Epithelial cell of prostate (primary cell): Measurements from ENCODE around the gene ALKBH3.

Source experiments
- DNase-seq: peaks from one replicate; pipeline ENCODE4 v3.0.0-alpha.2; 2011; ENCODE audit warnings: low read depth, low spot score
- H3K27ac ChIP-seq: fragments of 450-650 bp; 2 replicates; pipeline ENCODE4 v1.5.1; 2017; ENCODE audit warnings: mild to moderate bottlenecking

Gene ALKBH3

GRCh38 chr11:43880640-43881159 lies at the start of gene ALKBH3:
ALKBH3 (plus strand) TSS chr11:43880831; CDS start chr11:43882653, 1,822 bp downstream.
- peak; percentile 80 for DNase-seq
- H3K27ac ChIP-seq, result no peak within 1 kb of the TSS

- DNase-seq, result peak; percentile 98
- H3K27ac ChIP-seq, result peak overlapping the region; percentile 50
Observed at GRCh38 chr11:43830928-43831440, 49.6 kb upstream of the ALKBH3 start.

DNA sequence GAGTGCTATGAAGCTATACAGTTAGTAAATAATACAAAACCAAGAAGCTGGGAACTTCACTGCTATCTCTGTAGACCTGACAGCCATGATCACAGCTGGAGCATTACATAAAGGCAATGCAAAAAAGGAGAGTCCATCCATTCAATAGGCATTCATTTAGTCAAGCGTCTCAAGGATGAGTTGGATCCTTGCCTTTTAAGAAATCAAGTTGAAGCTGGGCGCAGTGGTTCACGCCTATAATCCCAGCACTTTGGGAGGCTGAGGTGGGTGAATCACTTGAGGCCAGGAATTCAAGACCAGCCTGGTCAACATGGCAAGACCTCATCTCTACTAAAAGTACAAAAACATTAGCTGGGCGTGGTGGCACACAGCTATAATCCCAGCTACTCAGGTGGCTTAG lies 48.1 kb upstream of the ALKBH3 start:
- DNase-seq, result no peak

GRCh38 chr11:43833657-43834073 lies 47.0 kb upstream of the ALKBH3 start:
- no peak overlapping the region for H3K27ac ChIP-seq
- DNase-seq, result no peak

More for the DNA sequence above, 48.1 kb upstream of the ALKBH3 start:
- no peak overlapping the region for H3K27ac ChIP-seq

GRCh38 chr11:43834286-43834685 lies 46.3 kb upstream of the ALKBH3 start:
- H3K27ac ChIP-seq, result no peak overlapping the region
- no peak for DNase-seq

- DNase-seq, result no peak
- no peak overlapping the region for H3K27ac ChIP-seq
Observed at GRCh38 chr11:43835104-43835503, 45.5 kb upstream of the ALKBH3 start.

GRCh38 chr11:43837879-43838278 lies 42.8 kb upstream of the ALKBH3 start:
- no peak for DNase-seq
- no peak overlapping the region for H3K27ac ChIP-seq

DNA sequence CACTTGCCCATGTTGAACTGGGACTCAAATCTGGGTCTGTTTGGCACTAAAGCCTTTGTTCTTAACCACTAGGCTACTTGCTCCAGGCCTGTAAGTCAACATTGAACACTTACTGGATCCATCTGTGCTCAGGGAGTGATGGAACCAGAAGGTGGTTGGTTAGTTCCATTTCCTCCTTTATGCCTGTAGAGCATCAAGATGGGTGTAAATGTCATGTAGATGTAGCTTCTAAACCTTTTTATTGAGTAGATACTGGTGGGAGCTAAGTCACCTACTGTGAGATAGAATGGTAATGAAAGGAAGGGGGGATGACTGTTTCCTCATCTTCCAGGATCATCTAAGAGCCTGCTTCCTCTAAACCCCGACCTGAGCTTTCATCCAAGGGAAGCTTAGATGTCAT lies 38.6 kb upstream of the ALKBH3 start:
- no peak overlapping the region for H3K27ac ChIP-seq
- DNase-seq, result no peak

DNA sequence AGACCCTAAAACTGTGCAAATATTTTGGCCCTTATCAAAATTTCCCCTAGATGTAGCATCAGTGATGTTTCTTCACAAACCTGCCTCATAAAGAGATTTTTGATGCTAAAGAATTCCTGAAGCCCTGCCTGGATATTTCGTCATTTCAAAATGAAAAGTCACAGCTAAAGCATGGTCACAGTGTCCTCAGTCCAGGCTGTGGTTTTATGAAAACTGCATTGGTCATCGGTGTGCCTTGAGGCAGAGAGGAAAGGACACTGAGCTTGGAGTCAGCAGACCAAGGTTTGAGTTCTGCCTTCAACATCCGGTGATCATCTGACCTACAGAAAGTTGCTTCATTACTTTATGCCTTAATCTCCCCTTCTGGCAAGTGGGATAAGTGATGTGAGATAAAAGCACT lies 34.8 kb upstream of the ALKBH3 start:
- DNase-seq, result no peak

DNA sequence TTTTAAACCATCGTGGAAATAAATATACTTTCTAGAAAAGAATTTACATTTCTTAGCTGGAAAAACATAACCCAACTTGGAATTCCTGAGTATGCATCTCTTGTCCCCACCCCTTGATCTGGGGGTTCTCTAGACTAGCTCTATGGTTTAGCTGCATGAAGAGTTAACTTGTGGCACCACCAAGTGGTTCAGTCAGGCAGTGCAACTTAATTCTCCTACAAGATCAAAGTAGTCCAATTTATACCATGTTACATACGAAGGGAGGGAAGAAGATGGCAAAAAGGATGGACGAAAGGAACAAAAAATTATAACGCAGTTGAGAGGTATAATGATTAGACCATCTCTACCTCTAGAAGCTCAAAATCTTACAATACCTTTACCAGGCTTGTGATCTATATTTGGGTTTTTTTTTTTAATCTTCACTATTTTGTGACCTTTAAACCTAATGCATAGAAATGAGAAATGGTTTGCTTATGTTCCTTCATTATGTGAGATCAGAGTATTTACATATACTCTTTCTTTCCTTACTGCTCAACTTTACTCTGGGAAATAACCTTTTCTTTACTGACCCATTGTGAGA lies 28.5 kb upstream of the ALKBH3 start:
- no peak overlapping the region for H3K27ac ChIP-seq
- no peak for DNase-seq

More for the DNA sequence above, 34.8 kb upstream of the ALKBH3 start:
- H3K27ac ChIP-seq, result no peak overlapping the region

DNA sequence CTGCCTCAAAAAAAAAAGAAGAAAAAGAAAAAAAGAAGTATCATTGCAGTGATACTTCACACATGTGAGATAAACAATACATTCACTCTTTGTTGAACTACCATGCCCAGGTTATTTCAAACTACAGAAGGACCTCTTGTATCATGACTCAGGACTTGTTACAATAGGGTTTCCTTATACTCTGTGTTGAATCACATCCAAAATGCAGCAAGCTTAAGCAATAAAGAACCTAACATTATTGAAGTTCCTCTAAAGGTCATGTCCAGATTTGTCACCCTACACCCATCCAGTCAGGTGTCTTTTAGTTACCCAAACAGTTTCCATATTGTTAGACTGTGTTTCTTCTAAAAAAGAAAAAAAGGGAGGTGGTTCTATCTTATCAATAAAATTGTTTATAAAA lies 26.9 kb upstream of the ALKBH3 start:
- H3K27ac ChIP-seq, result peak overlapping the region; percentile 50
- peak; percentile 69 for DNase-seq

DNA sequence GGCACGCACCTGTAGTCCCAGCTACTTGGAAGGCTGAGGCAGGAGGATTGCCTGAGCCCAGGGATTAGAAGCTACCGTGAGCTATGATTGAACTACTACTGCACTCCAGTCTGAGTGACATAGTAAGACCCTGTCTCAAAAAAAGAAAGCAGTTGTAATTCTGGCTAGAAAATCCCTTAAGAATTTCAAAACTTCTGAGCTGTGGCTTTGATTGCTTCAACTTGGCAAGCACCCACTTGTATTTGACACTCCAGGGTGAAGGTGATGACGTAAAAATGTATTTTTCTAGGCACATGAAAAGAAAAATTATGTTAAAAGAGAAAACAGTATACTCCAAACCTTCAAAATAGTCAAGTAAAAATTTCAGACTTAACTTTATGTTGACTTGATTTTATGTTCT lies 23.6 kb upstream of the ALKBH3 start:
- no peak for DNase-seq
- H3K27ac ChIP-seq, result no peak overlapping the region

DNA sequence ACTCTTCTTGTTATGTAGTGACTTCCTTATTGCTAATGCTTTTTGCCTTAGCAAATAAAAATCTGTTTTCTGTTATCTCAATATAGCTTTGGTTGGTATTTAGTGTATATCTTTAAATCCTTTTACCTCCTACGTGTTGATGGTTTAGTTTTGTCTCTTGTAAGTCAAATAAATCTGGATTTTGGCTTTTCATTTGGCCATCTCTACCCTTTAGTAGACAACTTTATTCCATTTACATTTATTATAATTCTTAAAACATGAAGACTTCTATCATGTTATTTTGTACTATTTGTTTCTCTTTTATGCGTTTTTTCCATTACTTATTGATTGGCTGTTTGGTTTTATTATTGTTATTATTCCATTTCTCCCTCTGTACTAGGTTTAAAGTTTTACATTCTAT lies 19.5 kb upstream of the ALKBH3 start:
- no peak for DNase-seq
- H3K27ac ChIP-seq, result no peak overlapping the region

DNA sequence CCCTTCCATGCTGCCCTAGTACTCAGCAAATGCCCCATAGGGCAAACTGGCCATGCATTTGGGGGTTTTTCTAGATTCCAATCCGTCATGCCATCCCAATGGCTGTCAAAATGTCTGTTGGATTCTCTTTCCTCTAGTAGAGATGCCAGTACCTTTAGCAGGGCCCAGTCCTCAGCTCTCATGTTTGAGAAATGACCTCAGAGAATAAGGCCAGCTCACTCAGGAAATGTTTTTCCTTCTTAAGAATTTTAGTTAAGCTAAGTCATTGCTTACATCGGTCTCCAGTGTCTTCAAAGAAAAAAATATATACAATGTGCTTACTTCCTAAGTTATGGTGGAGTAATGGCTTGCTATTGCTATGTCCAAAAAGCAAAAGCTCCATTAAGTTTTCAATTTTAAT lies 14.1 kb upstream of the ALKBH3 start:
- DNase-seq, result no peak
- no peak overlapping the region for H3K27ac ChIP-seq

- DNase-seq, result no peak
- no peak overlapping the region for H3K27ac ChIP-seq
Observed at GRCh38 chr11:43866969-43867368, 13.7 kb upstream of the ALKBH3 start.

DNA sequence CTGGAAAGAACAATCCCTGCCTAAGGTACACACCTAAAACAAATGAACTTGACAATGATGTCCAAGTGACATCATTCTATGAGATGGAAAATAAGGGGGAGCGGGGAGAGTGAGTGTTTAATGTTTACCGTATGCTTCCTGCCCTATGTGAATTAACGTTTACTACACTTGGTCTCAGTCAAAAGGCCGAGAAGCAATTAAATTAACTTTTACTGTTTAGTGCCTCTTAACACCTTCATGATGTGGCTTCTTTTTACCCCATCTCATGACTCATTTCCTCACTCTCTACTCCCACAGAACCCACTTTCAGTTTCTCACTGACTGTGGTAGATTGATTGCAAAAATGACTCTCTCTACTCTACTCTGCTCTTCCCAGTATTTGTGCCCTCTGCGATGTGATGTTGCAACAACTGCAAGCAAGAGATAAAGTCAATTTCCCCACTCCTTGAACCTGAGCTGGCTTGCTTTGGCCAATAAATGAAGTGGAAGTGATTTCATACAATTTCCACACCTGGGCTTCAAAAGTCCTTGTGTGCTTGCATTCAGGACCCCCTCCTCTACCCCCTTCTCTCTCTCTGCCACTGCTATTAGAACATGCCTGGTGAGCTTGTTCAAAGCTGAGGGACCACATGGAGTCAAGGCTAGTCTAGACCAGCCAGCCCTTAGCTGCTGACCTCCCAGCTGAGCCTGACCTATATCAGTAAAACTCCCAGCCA lies 11.6 kb upstream of the ALKBH3 start:
- peak overlapping the region; percentile 46 for H3K27ac ChIP-seq
- peak; percentile 45 for DNase-seq

GRCh38 chr11:43871051-43871450 lies 9.6 kb upstream of the ALKBH3 start:
- no peak for DNase-seq
- no peak overlapping the region for H3K27ac ChIP-seq

DNA sequence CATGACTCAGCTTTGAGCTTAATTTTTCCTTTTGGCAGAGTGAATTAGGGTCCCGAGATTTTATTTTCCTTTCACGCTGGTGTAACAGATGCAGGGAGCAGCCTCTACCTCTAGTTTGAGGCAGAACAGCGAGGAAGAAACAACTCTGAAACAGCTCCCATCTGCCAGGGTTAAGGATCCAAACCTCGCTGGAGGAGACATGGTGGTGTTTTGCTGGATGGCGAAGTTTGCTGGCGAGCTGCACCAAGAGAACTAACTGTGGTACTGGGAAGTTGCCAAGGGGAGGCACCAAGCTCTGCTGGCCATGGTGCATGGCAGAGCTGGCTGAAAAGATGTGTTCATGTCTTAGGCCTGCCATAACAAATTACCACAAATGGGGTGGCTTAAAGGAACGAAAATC lies 7.6 kb upstream of the ALKBH3 start:
- H3K27ac ChIP-seq, result no peak overlapping the region
- no peak for DNase-seq

DNA sequence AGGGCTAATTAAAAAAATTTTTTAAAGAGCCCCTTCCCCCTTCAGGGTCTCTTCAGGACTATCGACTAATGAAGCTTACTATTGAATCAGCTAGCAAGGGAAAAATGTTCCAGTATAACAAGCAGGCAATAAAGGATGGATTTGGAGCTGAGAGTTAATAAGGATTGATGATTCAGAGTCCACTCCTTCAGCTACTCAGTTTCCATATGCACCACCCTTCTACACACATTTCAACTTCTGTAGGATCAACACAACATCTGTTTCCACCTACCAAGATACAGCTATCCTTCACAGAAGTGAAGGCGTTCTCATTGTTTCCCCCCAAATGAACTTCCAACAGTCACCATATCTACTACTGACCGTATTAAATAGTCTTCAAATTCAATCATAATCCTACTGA lies 6.6 kb upstream of the ALKBH3 start:
- DNase-seq, result no peak
- no peak overlapping the region for H3K27ac ChIP-seq

DNA sequence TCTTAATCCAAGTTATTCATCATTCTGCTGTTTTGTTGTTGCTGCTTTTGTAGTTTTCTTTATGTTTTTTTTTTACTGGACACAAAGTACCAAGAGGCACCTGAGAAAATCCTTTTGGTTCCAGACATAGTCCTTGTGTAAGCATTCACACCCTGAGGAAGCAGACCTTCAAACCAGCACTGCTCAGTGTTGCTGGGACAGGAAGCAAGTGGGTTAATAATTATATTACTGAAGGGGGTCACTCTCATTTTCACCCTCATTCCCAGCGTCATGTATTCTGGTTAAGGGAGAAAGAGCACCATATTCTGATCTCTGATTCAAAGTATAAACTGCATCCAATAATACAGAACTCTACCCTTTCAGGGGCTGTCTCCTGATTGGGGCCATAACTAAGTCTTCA lies 5.9 kb upstream of the ALKBH3 start:
- DNase-seq, result no peak
- no peak overlapping the region for H3K27ac ChIP-seq

- no peak overlapping the region for H3K27ac ChIP-seq
Observed at GRCh38 chr11:43879789-43880639, 617 bp upstream of the ALKBH3 start.

More at GRCh38 chr11:43879789-43880639, 617 bp upstream of the ALKBH3 start:
- no peak for DNase-seq
